Stimulated activated CD8-positive, alpha-beta memory T cell treated with anti-CD3 and anti-CD28 coated beads, Interleukin-15, amount 100 ng/mL, for 4 hours (primary cell): ENCODE results near the gene CERS1.
"Not testable (repeated sequence)": the region's sequence is repeated elsewhere in the genome, so short reads cannot be mapped to it uniquely, and the experiment has no call there.

ENCODE experiments used
- DNase-seq, 2 donors: peaks; one replicate each; pipeline ENCODE4 v3.0.0-alpha.2; 2020; ENCODE audit warnings: low read depth in 2 of 2

Gene CERS1

GRCh38 chr19:18919086-18919899 is 23.3 kb upstream of the CERS1 start, which contains the start of the genes COPE and DDX49:
Gene COPE, minus strand, starts transcription at chr19:18919387. Its CDS starts 39 bp downstream, at chr19:18919348.
Gene DDX49, plus strand, starts transcription at chr19:18919715. Its CDS starts 27 bp downstream, at chr19:18919742.
- DNase-seq: peak; percentile 95 to 97

DNA sequence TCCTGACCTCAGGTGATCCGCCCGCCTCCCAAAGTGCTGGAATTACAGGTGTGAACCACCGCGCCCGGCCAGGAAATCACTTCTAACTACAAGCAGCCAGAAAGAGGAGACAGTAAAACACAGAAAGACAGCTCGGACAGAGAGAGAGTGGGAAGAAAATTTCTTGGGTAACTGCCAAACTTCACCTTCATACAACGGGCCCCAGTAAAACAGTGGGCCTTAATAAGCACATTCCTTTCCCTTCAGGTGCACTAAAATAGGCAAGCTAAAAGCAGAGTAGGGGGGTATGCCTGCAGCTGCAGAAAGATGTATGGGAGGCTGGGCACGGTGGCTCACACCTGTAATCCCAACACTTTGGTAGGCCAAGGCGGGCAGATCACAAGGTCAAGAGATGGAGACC is 21.6 kb upstream of the CERS1 start:
- DNase-seq: not testable (repeated sequence)

DNA sequence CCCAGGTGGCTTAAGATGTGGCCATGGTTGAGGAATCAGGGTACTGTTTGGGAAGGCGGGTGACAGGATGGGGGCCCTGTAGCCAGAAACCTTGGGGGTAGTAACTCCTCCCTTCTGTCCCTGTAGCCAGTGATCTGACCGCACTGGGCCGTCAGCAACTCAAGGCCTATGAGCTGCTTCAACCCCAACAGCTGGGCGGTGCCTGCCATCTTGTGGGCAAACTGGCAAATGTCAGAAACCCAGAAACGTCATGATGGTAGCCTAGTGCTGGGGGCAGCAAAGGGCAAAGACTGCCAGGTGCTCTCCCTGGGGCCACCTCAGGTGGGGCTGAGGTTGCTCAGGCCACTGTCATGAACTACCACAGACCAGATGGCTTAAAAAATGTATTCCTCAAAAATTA is 19.7 kb upstream of the CERS1 start:
- no peak for DNase-seq

DNA sequence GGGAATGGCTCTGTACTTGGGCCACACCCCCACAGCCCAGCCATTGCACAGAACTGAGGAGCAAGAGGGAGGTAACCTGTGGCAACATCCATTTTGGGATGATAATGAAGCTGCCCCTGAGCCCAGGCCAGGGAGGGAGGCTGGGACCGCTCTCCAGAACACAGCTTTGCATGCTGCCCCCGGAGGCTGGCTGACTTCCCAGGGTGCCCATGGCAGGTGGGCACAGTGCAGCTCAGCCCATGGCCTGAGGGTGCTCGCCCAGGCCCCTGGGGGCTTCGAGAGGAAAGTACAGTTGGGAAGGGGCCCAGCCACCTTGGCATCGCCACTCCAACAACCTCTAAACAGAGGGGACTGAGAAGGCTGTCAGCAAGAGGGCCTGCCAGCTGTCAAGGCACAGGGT is 17.5 kb upstream of the CERS1 start:
- DNase-seq: no peak

DNA sequence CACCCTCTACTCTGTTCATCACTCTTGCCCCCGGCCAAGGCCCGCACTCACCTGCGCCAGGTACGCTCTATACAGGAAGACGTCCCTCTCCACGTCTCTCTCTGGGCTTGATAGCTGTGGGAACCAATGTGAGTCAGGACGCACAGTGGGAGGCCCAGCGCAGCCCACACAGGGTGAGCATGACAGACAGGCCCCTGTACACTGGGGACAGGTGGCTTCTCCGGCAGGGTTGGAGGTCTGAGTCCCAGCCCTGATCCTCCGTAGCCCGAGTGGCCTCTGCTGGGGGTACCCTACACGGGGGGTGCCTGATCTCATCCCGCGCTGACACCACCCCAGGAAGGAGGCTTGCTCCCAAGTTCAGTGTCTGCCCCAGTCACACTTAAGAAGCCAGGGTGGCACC is 17.0 kb upstream of the CERS1 start:
- DNase-seq: no peak

- DNase-seq: no peak
These were observed 15.0 kb upstream of the CERS1 start for GRCh38 chr19:18910801-18911436.

DNA sequence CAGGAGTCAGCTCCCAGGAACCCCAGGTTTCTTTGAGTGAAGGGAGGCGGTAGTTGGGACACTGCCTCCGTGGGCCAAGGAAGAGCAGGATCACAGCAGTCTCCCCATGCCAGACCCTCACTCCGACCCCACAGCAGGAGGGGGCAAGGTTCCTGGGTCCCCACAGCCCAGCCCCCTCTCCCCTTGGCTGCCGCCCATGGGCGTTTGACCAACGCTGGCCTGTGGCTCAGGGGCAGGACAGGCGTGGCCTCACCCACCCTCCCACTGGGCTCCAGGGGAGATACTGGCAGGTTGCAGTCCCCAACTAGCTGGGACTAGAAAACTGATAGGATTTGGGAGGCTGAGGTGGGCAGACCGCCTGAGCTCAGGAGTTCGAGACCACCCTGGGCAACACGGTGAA is 14.1 kb upstream of the CERS1 start:
- no peak for DNase-seq

DNA sequence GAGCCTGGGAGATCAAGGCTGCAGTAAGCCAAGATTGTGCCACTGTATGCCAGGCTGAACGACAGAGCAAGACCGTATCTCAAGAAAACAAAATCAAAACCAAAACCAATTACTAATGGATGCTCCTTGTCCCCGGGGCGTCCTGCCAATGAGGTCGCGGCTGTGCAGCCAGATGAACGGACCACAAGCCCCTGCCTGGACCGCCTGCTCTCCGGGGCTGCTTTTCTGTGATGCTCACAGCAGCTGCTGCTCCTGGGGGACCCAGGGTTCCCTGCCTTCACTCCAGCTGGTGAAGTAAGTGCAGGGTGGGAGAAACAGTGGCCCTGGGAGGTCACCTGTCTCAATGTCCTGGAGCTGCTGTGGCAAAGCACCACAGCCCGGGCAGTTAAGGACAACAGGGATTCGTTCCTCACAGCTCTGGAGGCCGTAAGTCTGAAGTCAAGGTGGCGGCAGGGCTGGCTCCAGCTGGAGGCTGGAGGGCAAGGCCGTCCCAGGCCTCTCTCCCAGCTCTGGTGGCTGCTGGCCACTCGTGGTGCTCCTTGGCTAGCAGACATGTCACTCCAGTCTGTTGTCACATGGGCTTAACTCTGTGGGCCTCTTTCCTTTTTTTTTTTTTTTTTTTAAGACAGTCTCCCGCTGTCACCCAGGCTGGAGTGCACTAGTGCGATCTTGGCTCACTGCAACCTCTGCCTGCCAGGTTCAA is 13.1 kb upstream of the CERS1 start:
- no peak for DNase-seq

- DNase-seq: no peak
These were observed 10.9 kb upstream of the CERS1 start for GRCh38 chr19:18906605-18907519.

DNA sequence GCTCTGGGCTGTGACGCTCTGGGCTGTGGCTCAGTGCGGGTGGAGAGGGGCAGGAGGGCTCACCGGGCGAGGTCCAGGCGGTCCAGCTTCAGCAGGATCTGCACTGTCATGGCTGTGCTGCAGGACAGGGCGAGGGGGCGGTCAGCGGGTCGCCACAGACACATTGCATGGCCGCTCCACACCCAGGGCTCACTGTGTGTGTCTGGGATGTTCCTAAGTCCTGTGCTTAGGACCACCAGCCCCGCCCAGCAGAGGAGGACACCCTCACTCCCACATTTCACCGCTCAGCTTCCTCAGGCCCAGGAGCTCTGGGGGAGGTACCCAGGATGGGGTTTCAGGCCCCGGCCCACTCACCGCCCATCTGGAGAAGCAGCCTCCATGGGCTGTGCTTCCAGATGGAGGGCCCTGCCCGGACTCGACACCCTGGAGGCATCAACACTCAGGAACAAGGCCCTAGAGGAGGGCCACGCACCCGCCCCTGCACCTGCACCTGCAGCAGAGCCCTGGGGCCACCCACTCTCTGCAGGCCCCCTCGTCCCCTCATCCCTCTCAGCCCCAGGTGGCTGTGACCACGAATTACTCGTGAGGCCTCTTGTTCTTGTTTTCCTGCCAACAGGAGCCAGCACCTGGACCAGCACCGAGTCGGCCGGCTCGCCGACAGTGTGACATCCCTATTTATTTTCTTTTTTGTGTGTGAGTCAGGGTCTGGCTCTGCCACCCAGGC is 9.7 kb upstream of the CERS1 start:
- no peak for DNase-seq

DNA sequence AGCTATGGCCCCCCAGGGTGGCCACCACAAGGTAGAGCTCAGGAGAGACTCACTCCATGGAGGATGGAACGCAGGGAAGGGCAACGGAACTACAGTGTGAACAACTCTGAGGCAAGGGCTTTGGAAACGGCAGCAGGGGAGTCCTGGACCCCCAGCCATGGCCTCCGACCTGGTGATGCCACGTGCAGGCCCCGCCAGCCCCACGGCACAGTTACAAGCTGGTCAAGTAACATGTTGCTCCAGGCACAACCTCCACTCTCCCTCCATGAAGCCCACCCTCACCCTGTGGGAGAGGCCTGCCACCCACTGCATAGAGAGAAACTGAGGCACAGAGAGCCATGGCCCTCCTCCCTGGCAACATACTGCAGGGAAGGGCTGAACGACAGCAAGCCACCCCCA is 9.1 kb upstream of the CERS1 start:
- DNase-seq: no peak

DNA sequence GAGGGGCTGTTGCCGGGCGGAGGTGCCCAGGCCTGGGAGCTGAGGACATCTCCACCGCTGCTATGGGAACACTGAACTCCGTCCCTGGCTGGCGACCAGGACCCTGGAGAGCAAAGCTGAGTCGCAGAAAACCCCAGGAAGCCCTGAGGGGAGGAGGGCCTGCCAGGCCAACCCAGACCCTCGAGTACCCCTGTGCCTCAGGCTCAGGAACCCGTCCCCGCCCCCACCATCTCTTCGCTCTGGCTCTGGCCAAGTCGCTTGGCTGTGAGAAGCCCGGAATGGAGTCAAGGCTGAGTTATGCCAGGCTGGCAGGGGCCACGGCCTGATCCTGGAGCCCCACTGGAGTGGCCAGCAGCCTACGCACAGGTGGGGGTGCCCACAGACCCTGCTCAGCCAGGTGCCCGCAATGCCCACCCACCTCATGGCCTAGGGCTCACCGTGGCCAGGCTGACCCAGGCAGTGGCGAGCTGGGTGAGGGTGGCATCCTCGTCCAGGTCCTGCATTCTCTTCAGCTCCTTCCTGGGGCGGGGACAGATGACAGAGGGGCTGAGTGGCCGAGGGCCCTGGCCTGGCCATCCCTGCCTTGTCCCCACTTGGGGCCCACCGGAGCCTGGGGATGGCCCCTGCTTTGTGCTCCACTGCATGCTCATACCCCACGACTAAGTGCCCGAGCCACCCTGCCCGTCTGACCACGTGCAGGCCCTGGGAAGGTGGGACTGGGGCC is 8.5 kb upstream of the CERS1 start:
- DNase-seq: no peak

DNA sequence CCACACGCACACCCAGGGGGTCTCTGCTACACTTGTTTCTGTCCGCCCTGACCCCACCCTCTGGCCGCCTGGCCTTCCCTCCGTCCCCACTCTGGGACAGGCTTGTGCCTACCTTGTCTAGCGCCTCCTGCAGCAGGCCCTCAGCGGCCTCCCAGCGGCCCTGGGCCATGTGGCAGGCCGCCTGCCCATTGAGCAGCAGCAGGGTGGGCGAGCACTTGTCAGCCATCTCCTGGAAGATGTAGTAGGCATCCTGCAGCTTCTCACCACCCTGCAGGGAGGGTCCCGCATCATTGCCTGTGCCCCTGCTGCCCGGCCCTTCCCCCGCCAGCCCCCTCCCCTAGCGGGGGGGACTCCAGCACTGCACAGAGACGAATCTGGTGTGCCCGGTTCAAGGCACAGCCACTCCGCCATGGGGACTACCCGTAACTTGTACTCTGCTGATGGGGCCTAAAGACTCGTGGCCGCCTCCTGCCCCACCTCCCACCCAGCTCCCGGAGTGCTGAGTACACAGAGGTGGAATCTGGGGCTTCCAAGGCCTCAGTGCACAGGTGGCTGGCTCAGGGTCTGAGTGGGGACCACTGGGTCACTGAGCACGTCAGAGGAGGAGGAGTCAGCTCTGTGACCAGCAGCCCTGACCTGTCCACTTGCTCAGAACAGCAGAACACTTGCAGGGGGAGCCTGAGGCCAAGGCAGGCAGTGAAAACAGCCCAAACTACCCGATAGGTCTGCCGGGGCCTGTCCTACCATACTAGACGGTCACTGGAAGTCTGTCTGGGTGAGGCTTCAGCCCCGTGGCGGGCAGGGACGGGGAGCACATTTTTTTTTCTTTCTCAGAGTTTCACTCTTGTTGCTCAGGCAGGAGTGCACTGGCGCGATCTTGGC is 7.4 kb upstream of the CERS1 start:
- DNase-seq: no peak

DNA sequence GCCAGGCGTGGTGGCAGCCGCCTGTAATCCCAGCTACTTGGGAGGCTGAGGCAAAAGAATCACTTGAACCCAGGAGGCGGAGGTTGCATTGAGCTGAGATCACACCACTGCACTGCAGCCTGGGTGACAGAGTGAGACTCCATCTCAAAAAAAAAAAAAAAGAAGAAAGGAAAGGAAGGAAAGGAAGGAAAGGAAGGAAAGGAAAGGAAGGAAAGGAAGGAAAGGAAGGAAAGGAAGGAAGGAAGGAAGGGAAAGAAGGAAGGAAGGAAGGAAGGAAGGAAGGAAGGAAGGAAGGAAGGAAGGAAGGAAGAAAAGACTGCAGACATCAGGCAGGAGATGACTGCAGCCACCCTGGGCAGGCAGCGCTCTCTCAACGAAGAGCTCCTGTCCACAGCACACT is 6.6 kb upstream of the CERS1 start:
- not testable (repeated sequence) for DNase-seq

- DNase-seq: no peak
These were observed 5.5 kb upstream of the CERS1 start for GRCh38 chr19:18901491-18901890.

DNA sequence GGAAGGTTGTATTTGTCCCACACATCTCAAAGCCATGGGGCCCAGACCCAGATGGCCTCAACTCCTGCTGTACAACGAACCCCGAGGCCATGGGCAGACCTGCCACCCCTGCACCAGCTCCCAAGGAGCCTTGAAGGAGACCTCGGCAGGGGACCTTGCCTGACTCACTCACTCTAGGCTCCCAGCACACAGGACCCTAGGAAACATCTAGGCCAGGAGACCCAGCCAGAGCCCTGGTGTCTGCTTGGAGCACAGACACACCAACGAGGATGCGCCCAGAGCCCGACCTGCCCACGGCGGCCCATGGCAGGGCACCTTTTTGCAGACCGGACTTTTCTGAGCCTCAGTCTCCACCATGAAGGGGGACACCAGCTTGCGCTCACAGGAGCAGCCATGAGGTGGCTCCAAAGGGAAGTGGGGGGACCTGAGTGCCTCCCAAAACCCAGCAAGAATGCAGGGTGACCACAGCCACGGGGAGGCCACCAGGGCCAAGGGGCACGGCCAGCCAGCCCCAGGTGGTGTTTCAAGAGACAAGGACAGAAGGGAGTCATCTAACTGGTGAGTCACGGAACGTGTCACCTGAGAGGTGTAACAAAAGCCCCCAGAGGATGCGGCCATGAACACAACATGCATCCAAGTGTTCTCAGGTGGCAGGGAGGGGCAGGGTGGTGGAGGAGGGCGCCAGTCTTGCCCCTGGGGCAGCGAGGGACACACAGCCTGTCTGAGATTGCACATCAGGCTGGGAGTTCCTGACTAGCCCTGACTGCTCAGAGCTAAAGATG is 4.9 kb upstream of the CERS1 start:
- DNase-seq: no peak

DNA sequence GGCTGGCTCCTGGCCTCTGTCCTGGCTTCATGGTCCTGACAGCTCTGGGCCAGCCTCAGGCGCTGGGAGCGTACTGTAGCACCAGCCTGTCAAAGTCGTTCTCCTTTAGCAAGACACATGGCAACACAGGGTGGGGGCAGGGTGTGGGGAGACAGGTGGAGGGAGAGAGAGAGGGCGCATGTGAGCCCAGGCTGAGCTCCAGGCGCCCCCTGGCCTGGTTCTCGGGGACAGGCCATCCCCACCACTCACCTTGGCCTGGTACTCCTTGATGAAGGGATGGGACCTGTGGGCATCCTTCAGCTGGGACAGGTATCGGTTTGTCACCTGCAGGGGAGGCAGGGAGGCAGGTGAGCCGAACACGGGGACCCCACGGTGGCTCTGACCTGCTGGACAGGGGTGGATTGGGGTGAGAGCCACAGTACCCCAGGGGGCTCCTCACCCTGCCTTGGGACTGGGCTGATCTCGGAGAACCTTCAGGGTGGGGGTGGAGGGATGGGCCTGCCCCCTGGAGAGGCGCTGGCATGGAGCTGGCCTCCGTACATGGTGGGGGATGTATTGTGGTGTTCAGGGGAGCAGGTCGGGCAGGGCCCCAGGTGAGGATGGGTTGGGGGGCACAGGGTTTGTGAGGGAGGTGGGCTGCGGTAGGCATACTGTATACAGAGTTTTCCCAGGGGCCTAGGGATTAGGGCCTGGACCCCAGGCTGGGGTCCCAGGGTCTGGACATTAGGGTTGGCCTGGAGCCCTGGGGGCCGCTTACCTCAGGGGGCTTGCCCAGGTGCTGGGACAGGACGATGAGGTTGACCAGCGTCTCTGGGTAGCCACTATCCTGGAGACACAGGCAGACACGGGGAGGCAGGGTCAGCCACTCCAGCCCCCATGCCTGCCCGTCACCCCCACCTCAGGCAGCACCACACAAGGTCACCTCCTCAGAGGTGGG is 3.9 kb upstream of the CERS1 start:
- DNase-seq: no peak
